HepG2 (cell line): ENCODE measurements around the gene NKD1. TPM values are rescaled to one million over a fixed set of nuclear protein-coding genes. Genes with fewer than 3 reads are reported as not detected.

ENCODE experiments used
- BRF2 ChIP-seq: sonication (generic); formaldehyde crosslinking; IDR thresholded peaks from 2 replicates; pipeline ENCODE4 v1.8.1; 2022; ENCODE audit warnings: mild to moderate bottlenecking, missing genetic modification reagents
- EEA1 ChIP-seq: sonication (generic); formaldehyde crosslinking; IDR thresholded peaks from 2 replicates; pipeline ENCODE4 v1.5.1; 2020; ENCODE audit warnings: mild to moderate bottlenecking, missing genetic modification reagents, borderline replicate concordance
- HDAC2 ChIP-seq: sonication (generic); formaldehyde crosslinking; IDR thresholded peaks from 2 replicates; pipeline ENCODE4 v1.4.0; 2020; ENCODE audit warnings: missing genetic modification reagents
- SSRP1 ChIP-seq: IDR thresholded peaks from 2 replicates; pipeline ENCODE4 v1.6.1; 2016; ENCODE audit warnings: control low read depth
- ZFP36L1 ChIP-seq: sonication (generic); formaldehyde crosslinking; IDR thresholded peaks from 2 replicates; pipeline ENCODE4 v1.8.0; 2022; ENCODE audit warnings: mild to moderate bottlenecking, missing genetic modification reagents, moderate library complexity
- ZNF407 ChIP-seq: sonication (generic); formaldehyde crosslinking; IDR thresholded peaks from one replicate; pipeline ENCODE4 v1.5.1; 2020; ENCODE audit warnings: mild to moderate bottlenecking, missing genetic modification reagents; ENCODE audit errors: not compliant biosample characterization
- polyA plus RNA-seq, 8 experiments: library from polyadenylated mRNA; depleted of rRNA in 3 of 8; stranded (reverse) in 7 of 8; unstranded in 1 of 8; fragments of >200 nt; fragmentation: Illumina TruSeq in 4 of 8; extraction: Trizol in 4 of 8; gene quantifications; 2 replicates each; pipeline versions ENCODE4 v1.2.1 to v1.2.3, GENCODE V29; 2011 to 2016; ENCODE audit warnings: low read depth in 4 of 8, missing spikeins in 1 of 8, mixed read lengths in 1 of 8; ENCODE audit not compliant: insufficient read depth in 1 of 8
- total RNA-seq, 5 experiments: library from RNA; depleted of rRNA; stranded (reverse); fragments of >200 nt; fragmentation: Illumina TruSeq; extraction: Trizol; gene quantifications; 2 replicates each; pipeline ENCODE4 v1.2.3, GENCODE V29; 2016; ENCODE audit warnings: low read depth in 1 of 5
- TF ChIP-seq, protein P1 (sequence below): sonication (generic); formaldehyde crosslinking; IDR thresholded peaks from 2 replicates; pipeline ENCODE4 v1.4.0; 2020; ENCODE audit warnings: missing genetic modification reagents, mild to moderate bottlenecking, borderline replicate concordance
- TF ChIP-seq, protein P2 (sequence below): sonication (generic); formaldehyde crosslinking; IDR thresholded peaks from 2 replicates; pipeline ENCODE4 v1.4.0; 2020; ENCODE audit warnings: missing genetic modification reagents

Gene NKD1
- total and polyA plus RNA-seq, 2 of the 13 experiments (the other 11 are each of a cell fraction or from before 2014, with no cell fraction given) = 70.4 to 121 TPM

DNA sequence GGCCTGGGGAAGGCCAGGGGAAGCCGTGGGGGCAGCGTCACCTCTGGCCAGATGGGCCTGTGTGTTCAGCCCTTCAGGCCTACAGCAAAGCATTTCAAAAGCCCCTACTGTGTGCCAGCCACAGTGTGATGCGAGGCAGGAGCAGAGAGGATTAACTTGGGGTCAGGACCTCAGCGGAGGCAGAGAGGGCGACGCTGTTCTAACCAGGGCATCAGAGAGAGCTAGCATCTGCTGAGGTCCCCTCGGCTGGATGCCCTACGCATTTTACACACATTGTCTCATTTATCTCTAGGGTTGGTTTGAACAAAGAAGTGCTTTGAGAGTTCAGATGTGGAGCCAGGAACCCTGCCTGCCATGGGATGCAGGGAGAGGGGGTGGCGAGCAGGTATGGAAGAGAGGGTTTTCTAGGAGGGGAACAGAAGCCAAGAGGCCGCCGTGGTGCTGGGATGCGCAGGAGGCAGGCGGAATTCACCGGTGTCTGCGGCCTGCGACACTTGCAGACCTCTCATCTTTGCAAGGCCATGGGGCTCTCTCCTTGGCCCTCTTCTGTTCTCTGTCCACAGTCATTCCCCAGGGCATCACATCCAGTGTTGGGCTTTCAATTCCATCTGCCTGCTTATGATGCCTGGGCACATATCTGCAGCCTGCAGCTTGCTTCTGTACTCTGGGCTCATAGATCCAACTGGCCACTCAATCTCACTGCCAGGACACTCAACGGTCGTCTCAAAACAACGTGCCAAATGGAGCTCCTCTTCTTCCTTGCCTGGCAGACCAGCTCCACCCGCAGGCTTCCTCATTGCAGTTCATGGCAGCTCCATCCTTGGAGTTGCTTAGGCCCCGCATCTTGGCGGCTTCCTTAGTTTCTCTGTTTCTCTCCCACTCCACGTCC lies 8.1 kb upstream of the NKD1 start (continued):
- TF ChIP-seq BRF2 (CRISPR knock-in tag) = no peak
- TF ChIP-seq EEA1 = no peak
- no peak for TF ChIP-seq HDAC2 (CRISPR knock-in tag)
- TF ChIP-seq ZFP36L1 (CRISPR knock-in tag) = no peak
- TF ChIP-seq ZNF407 (CRISPR knock-in tag) = no peak
- TF ChIP-seq SSRP1 (CRISPR knock-in tag) = peak; percentile 78; the same call in 1 of the 2 replicates
- TF ChIP-seq, protein P1, sequence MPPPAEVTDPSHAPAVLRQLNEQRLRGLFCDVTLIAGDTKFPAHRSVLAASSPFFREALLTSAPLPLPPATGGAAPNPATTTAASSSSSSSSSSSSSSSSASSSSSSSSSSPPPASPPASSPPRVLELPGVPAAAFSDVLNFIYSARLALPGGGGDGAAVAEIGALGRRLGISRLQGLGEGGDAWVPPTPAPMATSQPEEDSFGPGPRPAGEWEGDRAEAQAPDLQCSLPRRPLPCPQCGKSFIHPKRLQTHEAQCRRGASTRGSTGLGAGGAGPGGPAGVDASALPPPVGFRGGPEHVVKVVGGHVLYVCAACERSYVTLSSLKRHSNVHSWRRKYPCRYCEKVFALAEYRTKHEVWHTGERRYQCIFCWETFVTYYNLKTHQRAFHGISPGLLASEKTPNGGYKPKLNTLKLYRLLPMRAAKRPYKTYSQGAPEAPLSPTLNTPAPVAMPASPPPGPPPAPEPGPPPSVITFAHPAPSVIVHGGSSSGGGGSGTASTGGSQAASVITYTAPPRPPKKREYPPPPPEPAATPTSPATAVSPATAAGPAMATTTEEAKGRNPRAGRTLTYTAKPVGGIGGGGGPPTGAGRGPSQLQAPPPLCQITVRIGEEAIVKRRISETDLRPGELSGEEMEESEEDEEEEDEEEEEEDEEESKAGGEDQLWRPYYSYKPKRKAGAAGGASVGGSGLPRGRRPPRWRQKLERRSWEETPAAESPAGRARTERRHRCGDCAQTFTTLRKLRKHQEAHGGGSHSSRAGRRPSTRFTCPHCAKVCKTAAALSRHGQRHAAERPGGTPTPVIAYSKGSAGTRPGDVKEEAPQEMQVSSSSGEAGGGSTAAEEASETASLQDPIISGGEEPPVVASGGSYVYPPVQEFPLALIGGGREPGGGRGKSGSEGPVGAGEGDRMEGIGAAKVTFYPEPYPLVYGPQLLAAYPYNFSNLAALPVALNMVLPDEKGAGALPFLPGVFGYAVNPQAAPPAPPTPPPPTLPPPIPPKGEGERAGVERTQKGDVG (CRISPR knock-in tag) = peak; percentile 95; the same call in 1 of the 2 replicates
- TF ChIP-seq, protein P2, sequence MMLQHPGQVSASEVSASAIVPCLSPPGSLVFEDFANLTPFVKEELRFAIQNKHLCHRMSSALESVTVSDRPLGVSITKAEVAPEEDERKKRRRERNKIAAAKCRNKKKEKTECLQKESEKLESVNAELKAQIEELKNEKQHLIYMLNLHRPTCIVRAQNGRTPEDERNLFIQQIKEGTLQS (CRISPR knock-in tag) = no peak
